Measurements from ENCODE around the gene ICAM1.

DNA sequence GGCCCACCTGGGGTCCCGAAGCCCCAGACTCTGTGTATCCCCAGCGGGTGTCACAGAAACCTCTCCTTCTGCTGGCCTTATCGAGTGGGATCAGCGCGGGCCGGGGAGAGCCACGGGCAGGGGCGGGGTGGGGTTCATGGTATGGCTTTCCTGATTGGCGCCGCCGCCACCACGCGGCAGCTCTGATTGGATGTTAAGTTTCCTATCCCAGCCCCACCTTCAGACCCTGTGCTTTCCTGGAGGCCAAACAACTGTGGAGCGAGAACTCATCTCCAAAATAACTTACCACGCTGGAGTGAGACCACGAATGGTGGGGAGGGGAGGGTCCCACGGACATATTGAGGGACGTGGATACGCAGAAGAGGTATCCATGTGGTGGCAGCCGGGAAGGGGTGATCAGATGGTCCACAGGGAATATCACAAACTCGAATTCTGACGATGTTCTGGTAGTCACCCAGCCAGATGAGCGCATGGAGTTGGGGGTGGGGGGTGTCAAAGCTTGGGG lies 17.8 kb downstream of the ICAM1 start:
- TF ChIP-seq, protein P1, sequence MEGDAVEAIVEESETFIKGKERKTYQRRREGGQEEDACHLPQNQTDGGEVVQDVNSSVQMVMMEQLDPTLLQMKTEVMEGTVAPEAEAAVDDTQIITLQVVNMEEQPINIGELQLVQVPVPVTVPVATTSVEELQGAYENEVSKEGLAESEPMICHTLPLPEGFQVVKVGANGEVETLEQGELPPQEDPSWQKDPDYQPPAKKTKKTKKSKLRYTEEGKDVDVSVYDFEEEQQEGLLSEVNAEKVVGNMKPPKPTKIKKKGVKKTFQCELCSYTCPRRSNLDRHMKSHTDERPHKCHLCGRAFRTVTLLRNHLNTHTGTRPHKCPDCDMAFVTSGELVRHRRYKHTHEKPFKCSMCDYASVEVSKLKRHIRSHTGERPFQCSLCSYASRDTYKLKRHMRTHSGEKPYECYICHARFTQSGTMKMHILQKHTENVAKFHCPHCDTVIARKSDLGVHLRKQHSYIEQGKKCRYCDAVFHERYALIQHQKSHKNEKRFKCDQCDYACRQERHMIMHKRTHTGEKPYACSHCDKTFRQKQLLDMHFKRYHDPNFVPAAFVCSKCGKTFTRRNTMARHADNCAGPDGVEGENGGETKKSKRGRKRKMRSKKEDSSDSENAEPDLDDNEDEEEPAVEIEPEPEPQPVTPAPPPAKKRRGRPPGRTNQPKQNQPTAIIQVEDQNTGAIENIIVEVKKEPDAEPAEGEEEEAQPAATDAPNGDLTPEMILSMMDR (IDR thresholded peaks at IDR 0.05): no peak
- TF ChIP-seq POLR2A (IDR thresholded peaks at IDR 0.05): no peak

Measured in prostate gland (tissue), 2 donors.